ENCODE results near the gene CASP10. TPM values are rescaled to one million over a fixed set of nuclear protein-coding genes. Genes with fewer than 3 reads are reported as not detected.
"Not testable (repeated sequence)": the region's sequence is repeated elsewhere in the genome, so short reads cannot be mapped to it uniquely, and the experiment has no call there.

Gene CASP10
- total RNA-seq, 4 donors from 2014 or later, result 9.0 to 22.0 (median 15.0) TPM

DNA sequence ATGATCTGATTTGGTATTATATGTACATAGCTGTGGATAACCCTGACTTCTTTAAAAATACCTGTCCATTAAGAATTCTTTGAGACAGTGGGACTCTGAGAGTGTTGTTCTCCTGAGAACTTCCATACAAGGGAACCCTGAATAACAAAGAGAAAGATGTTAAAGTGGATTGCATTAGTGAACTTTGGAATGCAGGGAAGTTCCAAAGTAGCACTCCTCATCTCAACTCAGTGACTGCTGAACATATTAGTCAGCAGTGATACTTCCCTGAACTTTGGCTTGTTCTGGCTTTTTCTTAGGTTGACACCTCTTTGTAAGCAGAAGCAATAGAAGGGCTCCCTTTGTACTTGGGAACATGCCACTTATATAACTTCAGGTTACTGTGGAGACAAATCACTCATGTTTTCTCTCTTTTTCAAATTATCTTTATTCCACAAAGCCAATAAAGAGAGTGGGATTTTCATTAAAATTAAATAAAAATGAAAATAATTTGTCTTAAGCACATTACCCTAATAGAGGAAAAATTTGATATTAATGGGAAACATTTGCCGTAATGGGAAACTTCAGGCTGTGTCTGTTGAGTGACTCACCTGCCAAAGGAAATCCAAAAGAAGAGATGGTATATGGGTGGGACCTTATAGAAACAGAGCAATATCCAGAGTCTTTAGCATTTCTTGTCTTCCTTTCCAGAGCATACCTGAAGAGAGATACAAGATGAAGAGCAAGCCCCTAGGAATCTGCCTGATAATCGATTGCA is 33.7 kb upstream of the CASP10 start:
- peak overlapping the region; percentile 70 to 77 (median 73) for H3K27ac ChIP-seq

DNA sequence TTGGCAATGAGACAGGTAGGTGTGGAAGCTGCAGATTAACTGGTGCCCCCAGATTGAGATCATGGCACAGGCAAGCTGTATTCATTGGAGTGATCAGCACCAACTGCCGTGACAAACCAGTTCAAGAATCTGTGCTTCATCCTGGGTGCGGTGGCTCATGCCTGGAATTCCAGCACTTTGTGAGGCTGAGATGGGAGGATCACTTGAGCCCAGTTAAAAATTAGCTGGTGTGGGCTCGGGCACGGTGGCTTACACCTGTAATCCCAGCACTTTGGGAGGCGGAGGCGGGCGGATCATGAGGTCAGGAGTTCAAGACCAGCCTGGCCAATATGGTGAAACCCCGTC is 33.1 kb upstream of the CASP10 start:
- Histone ChIP-seq H3K36me3 (peaks cover 16 to 90% (median 20%) of the 10 kb centered on the region in 3 donors), H3K4me1 (peaks cover 0 to 45% (median 31%) of the 10 kb centered on the region in 3 donors), H3K27ac (peak overlapping the region; percentile 70 to 77 (median 73))
- WGBS, 2 donors, result 87 to 93% methylated on average over 2 to 3 of the region's 8 CpGs
- H3K4me3 ChIP-seq; DNase-seq; H3K27me3 ChIP-seq; intact Hi-C loops (cut with DNase I); H3K9me3 ChIP-seq: not testable (repeated sequence)

More for the DNA sequence above, 33.7 kb upstream of the CASP10 start:
- no peak overlapping the region for H3K4me3 ChIP-seq
- intact Hi-C loops (cut with DNase I), result no loop called here
- H3K36me3 ChIP-seq, result peaks cover 16 to 90% (median 23%) of the 10 kb centered on the region in 3 donors
- no peak for TF ChIP-seq POLR2A (IDR thresholded peaks at IDR 0.05)
- TF ChIP-seq, protein P1, sequence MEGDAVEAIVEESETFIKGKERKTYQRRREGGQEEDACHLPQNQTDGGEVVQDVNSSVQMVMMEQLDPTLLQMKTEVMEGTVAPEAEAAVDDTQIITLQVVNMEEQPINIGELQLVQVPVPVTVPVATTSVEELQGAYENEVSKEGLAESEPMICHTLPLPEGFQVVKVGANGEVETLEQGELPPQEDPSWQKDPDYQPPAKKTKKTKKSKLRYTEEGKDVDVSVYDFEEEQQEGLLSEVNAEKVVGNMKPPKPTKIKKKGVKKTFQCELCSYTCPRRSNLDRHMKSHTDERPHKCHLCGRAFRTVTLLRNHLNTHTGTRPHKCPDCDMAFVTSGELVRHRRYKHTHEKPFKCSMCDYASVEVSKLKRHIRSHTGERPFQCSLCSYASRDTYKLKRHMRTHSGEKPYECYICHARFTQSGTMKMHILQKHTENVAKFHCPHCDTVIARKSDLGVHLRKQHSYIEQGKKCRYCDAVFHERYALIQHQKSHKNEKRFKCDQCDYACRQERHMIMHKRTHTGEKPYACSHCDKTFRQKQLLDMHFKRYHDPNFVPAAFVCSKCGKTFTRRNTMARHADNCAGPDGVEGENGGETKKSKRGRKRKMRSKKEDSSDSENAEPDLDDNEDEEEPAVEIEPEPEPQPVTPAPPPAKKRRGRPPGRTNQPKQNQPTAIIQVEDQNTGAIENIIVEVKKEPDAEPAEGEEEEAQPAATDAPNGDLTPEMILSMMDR (IDR thresholded peaks at IDR 0.05), result no peak
- no peaks in the 10 kb centered on the region for H3K9me3 ChIP-seq
- no peaks in the 10 kb centered on the region for H3K27me3 ChIP-seq
- 62 to 79% methylated on average over 2 of the region's 2 CpGs for WGBS, 2 donors
- peaks cover 0 to 45% (median 31%) of the 10 kb centered on the region in 3 donors for H3K4me1 ChIP-seq
- no peak for DNase-seq

DNA sequence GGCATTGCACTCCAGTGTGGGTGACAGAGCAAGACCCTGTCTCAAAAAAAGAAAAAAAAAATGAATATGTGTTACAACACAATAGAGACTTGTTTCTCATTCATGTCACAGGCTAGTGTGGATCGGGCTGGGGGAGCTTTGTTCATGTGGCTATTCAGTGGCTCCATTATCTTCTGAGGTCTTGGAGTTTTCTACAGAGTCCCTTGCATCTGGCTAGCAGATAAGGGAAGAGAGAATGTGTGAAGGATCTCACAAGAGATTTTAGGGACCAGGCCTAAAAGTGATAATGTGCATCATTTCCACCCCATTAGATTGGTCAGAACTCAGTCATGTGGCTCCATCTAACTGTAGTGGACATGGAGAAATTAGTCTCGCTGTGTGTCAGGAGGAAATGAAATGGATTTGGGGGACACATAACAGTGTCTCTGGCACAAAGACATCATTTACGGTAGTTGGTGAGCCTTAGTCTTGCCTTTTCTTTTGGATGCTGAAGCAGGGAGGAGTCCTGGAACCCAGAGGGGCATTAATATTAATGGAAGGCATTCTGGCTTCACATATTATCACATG is 32.4 kb upstream of the CASP10 start:
- Histone ChIP-seq H3K9me3 (no peaks in the 10 kb centered on the region), H3K4me3 (no peak overlapping the region), H3K27me3 (no peaks in the 10 kb centered on the region), H3K27ac (peak overlapping the region; percentile 70 to 83 (median 76)), H3K4me1 (peaks cover 0 to 45% (median 31%) of the 10 kb centered on the region in 3 donors), H3K36me3 (peaks cover 19 to 90% (median 23%) of the 10 kb centered on the region in 3 donors)
- 76 to 89% methylated on average over 3 of the region's 3 CpGs for WGBS, 2 donors
- DNase-seq, result no peak
- TF ChIP-seq, protein P1 (IDR thresholded peaks at IDR 0.05), result no peak
- TF ChIP-seq POLR2A (IDR thresholded peaks at IDR 0.05), result no peak
- intact Hi-C loops (cut with DNase I), result no loop called here

DNA sequence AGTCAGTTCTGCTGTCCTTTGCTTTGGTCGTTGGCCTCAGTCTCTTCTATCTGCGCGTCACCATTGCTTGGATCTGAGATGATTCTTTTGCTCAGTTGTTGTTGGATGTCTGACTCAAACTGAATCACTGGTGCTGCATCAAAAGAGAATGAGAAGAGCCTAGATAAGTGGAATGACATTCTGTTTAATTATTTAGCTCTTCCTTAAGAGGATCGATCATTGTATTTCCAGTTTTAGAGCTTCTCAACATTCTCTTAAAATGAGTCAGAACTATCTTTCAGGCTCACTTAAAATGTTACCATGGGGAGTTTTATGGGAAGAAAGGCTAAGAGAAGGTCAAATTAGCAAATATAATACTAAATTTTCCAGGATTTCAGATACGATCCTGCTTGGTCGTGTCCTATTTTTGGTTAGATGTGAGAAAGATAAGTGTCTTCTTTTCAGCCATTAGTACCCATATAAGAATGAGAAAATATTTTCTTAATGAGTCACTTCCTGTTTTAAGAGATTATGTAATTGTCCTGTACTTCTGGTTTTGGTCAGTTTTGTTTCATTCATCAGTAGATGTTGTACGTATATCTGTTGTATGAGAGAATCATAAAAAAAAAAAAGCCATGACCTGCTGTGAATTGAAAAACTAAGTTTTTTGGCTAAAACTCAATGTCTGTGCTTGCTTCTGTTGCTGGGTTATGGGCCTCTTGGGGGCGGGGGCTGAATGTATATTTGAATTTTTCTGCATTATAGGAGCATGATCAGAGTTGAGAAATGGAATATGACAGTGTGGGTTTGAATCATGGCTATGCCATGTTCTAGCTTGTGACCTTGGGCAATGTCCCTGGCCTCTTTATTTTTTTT is 31.6 kb upstream of the CASP10 start:
- H3K4me1 ChIP-seq, result peaks cover 0 to 45% (median 31%) of the 10 kb centered on the region in 3 donors
- TF ChIP-seq, protein P1 (IDR thresholded peaks at IDR 0.05), result no peak
- TF ChIP-seq POLR2A (IDR thresholded peaks at IDR 0.05), result no peak
- H3K4me3 ChIP-seq, result no peak overlapping the region
- peak overlapping the region; percentile 70 to 83 (median 76) for H3K27ac ChIP-seq
- 20 to 31% methylated on average over 8 of the region's 8 CpGs for WGBS, 2 donors
- no peak for DNase-seq
- H3K9me3 ChIP-seq, result no peaks in the 10 kb centered on the region
- no peaks in the 10 kb centered on the region for H3K27me3 ChIP-seq
- intact Hi-C loops (cut with DNase I), result no loop called here
- H3K36me3 ChIP-seq, result peaks cover 22 to 90% (median 26%) of the 10 kb centered on the region in 3 donors

DNA sequence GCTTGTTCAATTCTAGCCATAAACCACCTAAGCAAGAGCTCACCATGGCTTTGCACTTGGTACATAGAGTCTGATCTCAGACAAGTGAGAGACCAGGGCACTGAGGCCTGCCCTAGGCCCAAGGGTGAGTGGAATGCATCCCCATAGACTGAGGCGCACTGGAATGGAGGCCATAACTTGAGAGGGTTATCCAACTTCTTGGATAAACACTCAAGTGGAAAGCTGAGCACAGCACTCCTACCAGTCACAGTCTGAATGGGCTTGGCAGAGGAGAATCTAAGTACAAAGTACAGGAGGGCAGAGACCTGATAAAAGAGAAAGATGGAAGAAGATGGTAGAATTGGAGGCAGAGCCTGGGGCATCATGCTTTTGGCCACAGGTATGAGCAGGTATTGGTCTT is 30.4 kb upstream of the CASP10 start:
- H3K4me3 ChIP-seq, result no peak overlapping the region
- no peaks in the 10 kb centered on the region for H3K9me3 ChIP-seq
- intact Hi-C loops (cut with DNase I), result no loop called here
- TF ChIP-seq, protein P1 (IDR thresholded peaks at IDR 0.05), result no peak
- TF ChIP-seq POLR2A (IDR thresholded peaks at IDR 0.05), result no peak
- H3K36me3 ChIP-seq, result peaks cover 22 to 90% (median 31%) of the 10 kb centered on the region in 3 donors
- WGBS, 2 donors, result 100% methylated on average over 1 of the region's 1 CpG
- no peak for DNase-seq
- peaks cover 3 to 51% (median 36%) of the 10 kb centered on the region in 3 donors for H3K4me1 ChIP-seq
- H3K27ac ChIP-seq, result peak overlapping the region; percentile 69 to 77 (median 72)
- H3K27me3 ChIP-seq, result no peaks in the 10 kb centered on the region

Data from esophagus squamous epithelium (tissue), 5 donors.